SK-N-SH treated with all-trans-retinoic acid at 6 μM for 48 hours (cell line): ENCODE measurements around the gene FITM1.

Experiments used
- CSDC2 ChIP-seq: fragments of 250-450 bp; sonication (Bioruptor Pico); IDR thresholded peaks from 2 replicates; pipeline ENCODE4 v1.5.0; 2020; ENCODE audit warnings: mild to moderate bottlenecking, moderate library complexity
- GLIS3 ChIP-seq: fragments of 250-450 bp; sonication (Bioruptor Pico); IDR thresholded peaks from 2 replicates; pipeline ENCODE4 v1.5.0; 2020; ENCODE audit warnings: mild to moderate bottlenecking, moderate library complexity
- PATZ1 ChIP-seq: fragments of 250-450 bp; sonication (Bioruptor Pico); IDR thresholded peaks from 2 replicates; pipeline ENCODE4 v1.8.0; 2020; ENCODE audit warnings: mild to moderate bottlenecking, moderate library complexity, borderline replicate concordance
- RARB ChIP-seq: fragments of 250-450 bp; sonication (Bioruptor Pico); IDR thresholded peaks from 2 replicates; pipeline ENCODE4 v1.8.0; 2021; ENCODE audit warnings: mild to moderate bottlenecking, moderate library complexity
- TCF4 ChIP-seq: fragments of 250-450 bp; sonication (Bioruptor Pico); IDR thresholded peaks from 2 replicates; pipeline ENCODE4 v1.8.0; 2021; ENCODE audit warnings: mild to moderate bottlenecking, moderate library complexity, borderline replicate concordance
- ZNF565 ChIP-seq: fragments of 450-650 bp; formaldehyde crosslinking; conservative IDR thresholded peaks from 2 replicates; pipeline ENCODE4 v1.5.0; 2020; ENCODE audit warnings: low read depth, mild to moderate bottlenecking, moderate library complexity
- ZNF8 ChIP-seq: fragments of 450-650 bp; formaldehyde crosslinking; IDR thresholded peaks from 2 replicates; pipeline ENCODE4 v1.5.0; 2020; ENCODE audit warnings: mild to moderate bottlenecking, moderate library complexity

- no peak for TF ChIP-seq ZNF565 (CRISPR knock-in tag)
- no peak for TF ChIP-seq GLIS3 (CRISPR knock-in tag)
- no peak for TF ChIP-seq TCF4
- no peak for TF ChIP-seq CSDC2 (CRISPR knock-in tag)
- no peak for TF ChIP-seq RARB
- TF ChIP-seq ZNF8 (CRISPR knock-in tag), result no peak
- TF ChIP-seq PATZ1, result no peak
These were observed 46.8 kb downstream of the FITM1 start for GRCh38 chr14:24177041-24177825.
